HCT116 (cell line): ENCODE measurements around the gene LASP1. TPM values are rescaled to one million over a fixed set of nuclear protein-coding genes. Genes with fewer than 3 reads are reported as not detected.

Source experiments
- ATAC-seq: fragments of 200-7000 bp; cut with Tn5 transposase; 2 replicates; pipeline ENCODE4 v1.9.1; 2020; ENCODE audit warnings: mild to moderate bottlenecking, moderate library complexity
- BruUV-seq: library from RNA; stranded (reverse); fragments of 400-500 nt; replicated peaks from 2 replicates; lab custom pipeline; 2021; lab: Mats Ljungman, UMichigan
- CTCF ChIA-PET: fragments of 300-600 bp; sonication (Branson Sonifier 250); formaldehyde crosslinking; loops from one replicate; lab custom pipeline; 2021; ENCODE audit warnings: antibody characterized with exemption; lab: Charles Lee
- POLR2A ChIA-PET: fragments of 300-600, 350-600 bp; sonication (Branson Sonifier 250); formaldehyde crosslinking; loops from one replicate; lab custom pipeline; 2021; ENCODE audit warnings: antibody characterized with exemption; lab: Charles Lee
- RAD21 ChIA-PET, 2 experiments: fragments of 300-600 bp; sonication (Branson Sonifier 250); formaldehyde crosslinking; loops; one replicate each; lab custom pipeline; 2023; ENCODE audit warnings: low total read pairs in 2 of 2; ENCODE audit not compliant: uncharacterized antibody in 2 of 2, unreplicated experiment in 2 of 2, low non-redundant PET in 1 of 2; lab: Charles Lee
- DNase-seq: peaks from one replicate; pipeline ENCODE4 v3.0.0-alpha.2; 2010; ENCODE audit warnings: low read depth, low spot score
- H2AFZ ChIP-seq: fragments of 200-600 bp; shearing (Covaris generic), sonication (generic); 2 replicates; pipeline ENCODE4 v1.6.1; 2017; ENCODE audit warnings: low read depth, mixed run types, mixed read lengths, antibody characterized with exemption, low read length; ENCODE audit not compliant: poor library complexity, severe bottlenecking
- H3K27ac ChIP-seq: 2 replicates; pipeline ENCODE4 v1.5.1; 2012; ENCODE audit warnings: low read depth, low read length
- H3K27me3 ChIP-seq: fragments of 200-600 bp; sonication (generic); 2 replicates; pipeline ENCODE4 v1.6.1; 2016; ENCODE audit warnings: mixed run types, low read length, mixed read lengths; ENCODE audit not compliant: insufficient read depth
- H3K36me3 ChIP-seq, 2 experiments: fragments of 200-500 bp in 1 of 2; fragments of 200-600 bp in 1 of 2; sonication (Bioruptor generic) in 1 of 2; sonication (generic) in 1 of 2; 2 replicates each; pipeline versions ENCODE4 v1.5.1 to v1.6.1; 2014 to 2016; ENCODE audit warnings: low read length in 2 of 2, inconsistent platforms in 1 of 2, mixed read lengths in 1 of 2, mixed run types in 1 of 2; ENCODE audit not compliant: insufficient read depth in 2 of 2, control insufficient read depth in 1 of 2
- H3K4me1 ChIP-seq, 2 experiments: fragments of 200-600 bp in 1 of 2; sonication (generic) in 1 of 2; 2 replicates each; pipeline versions ENCODE4 v1.5.1 to v1.6.1; 2012 to 2017; ENCODE audit warnings: low read length in 2 of 2, inconsistent platforms in 1 of 2, mild to moderate bottlenecking in 1 of 2, mixed read lengths in 1 of 2, mixed run types in 1 of 2, moderate library complexity in 1 of 2; ENCODE audit not compliant: insufficient read depth in 2 of 2, control insufficient read depth in 1 of 2
- H3K4me2 ChIP-seq: fragments of 200-600 bp; sonication (generic); 2 replicates; pipeline ENCODE4 v1.6.1; 2017; ENCODE audit warnings: mixed run types, low read length, mixed read lengths
- H3K4me3 ChIP-seq, 2 experiments: fragments of 200-600 bp in 1 of 2; sonication (generic) in 1 of 2; replicated peaks in 1 of 2; 2 replicates each; pipeline ENCODE4 v1.5.1; 2011 to 2016; ENCODE audit warnings: low read length in 2 of 2, control low read depth in 1 of 2, low read depth in 1 of 2, mild to moderate bottlenecking in 1 of 2, mixed read lengths in 1 of 2, mixed run types in 1 of 2
- H3K79me2 ChIP-seq: fragments of 200-600 bp; sonication (generic); 2 replicates; pipeline ENCODE4 v1.6.1; 2017; ENCODE audit warnings: mild to moderate bottlenecking, mixed run types, low read length, moderate library complexity, mixed read lengths; ENCODE audit not compliant: insufficient read depth
- H3K9ac ChIP-seq: fragments of 200-600 bp; sonication (generic); 2 replicates; pipeline ENCODE4 v1.6.1; 2016; ENCODE audit warnings: low read length, mixed read lengths
- H3K9me2 ChIP-seq: fragments of 200-600 bp; sonication (generic), shearing (Covaris generic); 2 replicates; pipeline ENCODE4 v1.6.1; 2017; ENCODE audit warnings: mixed run types, mild to moderate bottlenecking, moderate library complexity; ENCODE audit not compliant: insufficient read depth
- H3K9me3 ChIP-seq, 2 experiments: fragments of 200-500 bp in 1 of 2; fragments of 200-600 bp in 1 of 2; sonication (Bioruptor generic) in 1 of 2; sonication (generic) in 1 of 2; 2 replicates each; pipeline ENCODE4 v1.6.1; 2014 to 2017; ENCODE audit warnings: low read length in 2 of 2, mixed read lengths in 2 of 2, inconsistent platforms in 1 of 2, low read depth in 1 of 2, mild to moderate bottlenecking in 1 of 2, mixed run types in 1 of 2, moderate library complexity in 1 of 2; ENCODE audit not compliant: control insufficient read depth in 1 of 2, insufficient read depth in 1 of 2
- H4K20me1 ChIP-seq: fragments of 200-600 bp; sonication (generic), shearing (Covaris generic); 2 replicates; pipeline ENCODE4 v1.6.1; 2017; ENCODE audit warnings: mixed run types, mild to moderate bottlenecking, moderate library complexity; ENCODE audit not compliant: insufficient read depth
- CBX3 ChIP-seq: IDR thresholded peaks from 2 replicates; pipeline ENCODE4 v1.6.1; 2012; ENCODE audit warnings: low read depth
- CEBPB ChIP-seq: IDR thresholded peaks from 2 replicates; pipeline ENCODE4 v1.6.1; 2012; ENCODE audit warnings: low read depth
- CTCF ChIP-seq, 3 experiments: fragments of 200-600 bp in 1 of 3; sonication (generic) in 1 of 3; IDR thresholded peaks in 2 of 3; conservative IDR thresholded peaks in 1 of 3; 2 replicates each; pipeline ENCODE4 v1.5.1; 2012 to 2017; ENCODE audit warnings: low read depth in 2 of 3, low read length in 2 of 3, antibody characterized with exemption in 1 of 3, borderline replicate concordance in 1 of 3, control low read depth in 1 of 3, mild to moderate bottlenecking in 1 of 3, mixed read lengths in 1 of 3, mixed run types in 1 of 3, moderate library complexity in 1 of 3; ENCODE audit not compliant: insufficient read depth in 1 of 3
- EGR1 ChIP-seq: IDR thresholded peaks from 2 replicates; pipeline ENCODE4 v1.6.1; 2012; ENCODE audit warnings: low read depth
- ELF1 ChIP-seq: IDR thresholded peaks from 2 replicates; pipeline ENCODE4 v1.6.1; 2012; ENCODE audit warnings: low read depth, borderline replicate concordance
- EZH2 ChIP-seq: fragments of 200-600 bp; sonication (generic); IDR thresholded peaks from 2 replicates; pipeline ENCODE4 v1.6.1; 2017; ENCODE audit warnings: antibody characterized with exemption, mixed run types
- JUND ChIP-seq: IDR thresholded peaks from 2 replicates; pipeline ENCODE4 v1.6.1; 2012
- MAX ChIP-seq: IDR thresholded peaks from 2 replicates; pipeline ENCODE4 v1.6.1; 2012
- RAD21 ChIP-seq: IDR thresholded peaks from 2 replicates; pipeline ENCODE4 v1.6.1; 2012; ENCODE audit warnings: low read depth, mild to moderate bottlenecking
- SIN3A ChIP-seq: IDR thresholded peaks from 2 replicates; pipeline ENCODE4 v1.6.1; 2012; ENCODE audit warnings: low read depth
- SP1 ChIP-seq: IDR thresholded peaks from 2 replicates; pipeline ENCODE4 v1.6.1; 2012; ENCODE audit warnings: low read depth
- SRF ChIP-seq: IDR thresholded peaks from 2 replicates; pipeline ENCODE4 v1.6.1; 2012; ENCODE audit warnings: low read depth
- TCF7L2 ChIP-seq: IDR thresholded peaks from 2 replicates; pipeline ENCODE4 v1.7.0; 2011; ENCODE audit warnings: borderline replicate concordance, inconsistent platforms; ENCODE audit not compliant: insufficient read depth, insufficient read length; ENCODE audit errors: extremely low read depth
- ZBTB33 ChIP-seq: IDR thresholded peaks from 2 replicates; pipeline ENCODE4 v1.6.1; 2011; ENCODE audit warnings: mild to moderate bottlenecking, low read length, moderate library complexity; ENCODE audit not compliant: insufficient replicate concordance; ENCODE audit errors: extremely low read depth
- ZFX ChIP-seq: fragments of 450-650 bp; IDR thresholded peaks from 2 replicates; pipeline ENCODE4 v1.6.1; 2017
- intact Hi-C: fragments of 100-400 bp; cut with micrococcal nuclease; formaldehyde crosslinking; loops from 2 replicates; pipeline ENCODE4 v1.10.0; 2022
- total RNA-seq: library from RNA; stranded (reverse); gene quantifications from one replicate; pipeline ENCODE4 v1.2.1, GENCODE V29; 2021; ENCODE audit not compliant: unreplicated experiment

LASP1 gene
- total RNA-seq, 1 experiment from 2014 or later: 149 TPM

- CTCF ChIA-PET: interaction anchor here (0.6 to 0.9 kb wide), 2 partner anchors 10 to 291 kb away, joined by 3 to 4 read pairs; no protein-coding TSS in a partner anchor
- no peaks in the 10 kb centered on the region for H3K36me3 ChIP-seq
- H3K9me2 ChIP-seq: no peaks in the 10 kb centered on the region
- no peak overlapping the region for H2AFZ ChIP-seq
- H4K20me1 ChIP-seq: no peaks in the 10 kb centered on the region
- ATAC-seq (peak; percentile 74), DNase-seq (no peak)
- H3K27ac ChIP-seq: no peak overlapping the region; the same call in 1 of the 2 replicates
- no peak overlapping the region for H3K9ac ChIP-seq
- H3K4me2 ChIP-seq: no peak overlapping the region
- RAD21 ChIA-PET: no interaction called here
- no peak overlapping the region for H3K4me3 ChIP-seq
- no peaks in the 10 kb centered on the region for H3K9me3 ChIP-seq
- TF ChIP-seq EGR1: no peak
- TF ChIP-seq CBX3: peak; percentile 37; the same call in 1 of the 2 replicates
- TF ChIP-seq SIN3A: no peak
- H3K4me1 ChIP-seq: peaks cover 33 to 57% of the 10 kb centered on the region in 2 experiments
- H3K27me3 ChIP-seq: no peaks in the 10 kb centered on the region
- intact Hi-C loops: no loop called here
- TSS peak; percentile 69 for BruUV-seq
- H3K79me2 ChIP-seq: no peaks in the 10 kb centered on the region
- POLR2A ChIA-PET: interaction anchor here (0.6 to 4.6 kb wide), 3 partner anchors 8 to 293 kb away, joined by 3 to 55 read pairs (median 4); partner anchors contain the start of genes PSMB3 and RPL23
Observed at GRCh38 chr17:38861399-38861843, 8.4 kb upstream of the LASP1 start.

- Histone ChIP-seq H3K36me3 (no peaks in the 10 kb centered on the region), H3K9me3 (no peaks in the 10 kb centered on the region), H3K27me3 (no peaks in the 10 kb centered on the region), H3K79me2 (no peaks in the 10 kb centered on the region; the same call in 1 of the 2 replicates), H3K4me2 (peak overlapping the region; percentile 70), H3K27ac (peak overlapping the region; percentile 74), H3K4me1 (peaks cover 50 to 82% of the 10 kb centered on the region in 2 experiments), H3K9ac (no peak overlapping the region), H4K20me1 (no peaks in the 10 kb centered on the region), H2AFZ (peak overlapping the region; percentile 46), H3K4me3 (no peak overlapping the region), H3K9me2 (no peaks in the 10 kb centered on the region)
- intact Hi-C loops: loop anchor here (5.0 kb wide), 1 partner anchor 113 kb away; the partner anchor contains the start of gene PSMB3
- DNase-seq (no peak), ATAC-seq (no peak)
- CTCF ChIA-PET: interaction anchor here (0.7 to 1.2 kb wide), 2 partner anchors 42 to 188 kb away, joined by 3 read pairs; no protein-coding TSS in a partner anchor
- RAD21 ChIA-PET: no interaction called here
- BruUV-seq: TSS peak; percentile 79
- POLR2A ChIA-PET: interaction anchor here (1.2 to 4.6 kb wide), 2 partner anchors 12 to 113 kb away, joined by 6 to 55 read pairs; partner anchors contain the start of genes PSMB3 and RPL23
- TF ChIP-seq RAD21 (peak; percentile 62), CEBPB (no peak), SP1 (no peak), MAX (no peak), ZBTB33 (no peak), JUND (no peak), TCF7L2 (no peak), EZH2 (no peak), CBX3 (peak; percentile 44; the same call in 1 of the 2 replicates), EGR1 (no peak), SRF (no peak), ELF1 (no peak), CTCF (IDR thresholded peaks at IDR 0.05 in 2 of 3, conservative IDR thresholded peaks at IDR 0.05 in 1 of 3; ENCODE audit: borderline replicate concordance in 1 of 3, insufficient read depth in 1 of 3, low read depth in 2 of 3, low read length in 2 of 3) (peak; percentile 25 to 56 (median 47); a peak in 5 of 6 replicates), ZFX (no peak)
Observed at GRCh38 chr17:38864636-38865398, 5.0 kb upstream of the LASP1 start.
